SHP77 (cell line): ENCODE data around the gene KCNMB2.
"Not testable (repeated sequence)": the region's sequence is repeated elsewhere in the genome, so short reads cannot be mapped to it uniquely, and the experiment has no call there.

Experiments
- DNase-seq, 2 experiments: peaks; one replicate each; lab custom pipeline; 2025; lab: John Stamatoyannopoulos, UW

The KCNMB2 gene

DNA sequence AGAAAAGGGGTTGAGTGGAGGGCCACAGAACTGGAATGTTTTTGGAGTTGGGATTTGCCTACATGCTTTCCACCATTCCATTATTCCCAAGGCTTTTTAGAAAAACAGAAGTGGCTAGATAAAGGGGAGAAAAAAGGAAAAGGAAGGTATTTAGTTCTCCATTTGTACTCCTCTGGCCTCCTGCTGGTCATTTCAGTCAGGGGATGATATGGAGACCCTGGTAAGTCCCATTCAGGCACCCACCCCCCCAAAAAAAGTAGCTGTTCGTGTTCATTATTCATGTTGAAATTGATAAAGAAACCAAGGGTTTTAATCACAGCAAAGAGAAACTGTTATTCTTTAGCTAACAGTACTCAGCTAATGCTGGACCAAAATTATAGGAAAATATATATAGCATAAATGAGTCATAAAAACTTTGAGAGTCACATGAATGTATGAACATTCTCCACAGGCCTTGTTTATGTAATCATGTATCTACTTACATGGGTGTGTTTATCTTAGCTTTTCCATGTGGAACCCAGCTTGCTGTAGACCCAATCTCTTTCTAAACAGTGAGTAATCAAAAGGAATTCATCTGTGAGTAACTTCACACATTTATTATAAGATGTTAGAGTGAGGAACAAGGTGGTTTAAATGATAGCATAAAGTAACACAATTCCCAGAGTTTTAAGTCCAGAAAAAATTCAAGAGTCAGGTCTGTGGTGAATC, 167.2 kb downstream of the KCNMB2 start:
- DNase-seq = no peak

DNA sequence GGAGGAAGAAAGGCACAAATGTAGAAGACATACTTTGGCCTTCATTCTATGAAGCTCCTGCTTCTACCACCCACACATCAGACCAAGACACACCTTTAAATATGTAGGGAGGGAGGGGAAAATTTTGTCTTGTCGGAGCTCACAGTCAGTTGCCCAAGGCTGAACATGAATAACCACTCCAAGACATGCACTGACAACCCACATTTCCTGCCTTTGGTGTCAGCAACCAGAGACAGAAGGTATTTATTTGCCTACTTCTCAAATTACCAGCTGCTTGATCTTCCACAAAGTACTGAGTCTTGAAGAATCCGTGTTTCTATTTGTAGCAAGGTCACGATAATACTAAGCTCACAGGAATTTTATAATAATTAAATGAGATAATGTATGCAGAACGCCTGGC, 169.7 kb downstream of the KCNMB2 start:
- no peak for DNase-seq

DNA sequence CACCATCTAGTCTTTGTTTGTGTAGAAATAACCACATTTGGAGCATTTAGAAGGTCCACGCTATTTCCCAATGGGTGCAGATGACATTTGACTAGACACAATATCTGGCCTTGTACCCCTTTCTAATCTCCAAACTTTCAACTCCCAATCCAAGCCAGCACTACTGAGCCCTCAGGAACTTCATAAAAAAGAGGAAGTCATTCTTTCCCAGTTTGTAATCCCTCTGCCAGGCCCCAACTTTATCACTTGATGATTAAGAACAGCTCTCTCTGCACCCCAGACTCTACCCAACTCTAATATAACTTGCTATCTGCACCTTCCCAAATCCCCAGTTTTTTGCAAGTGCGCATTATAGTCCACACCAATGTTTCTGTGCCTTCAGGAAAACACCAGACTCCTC, 170.2 kb downstream of the KCNMB2 start:
- DNase-seq = no peak

DNA sequence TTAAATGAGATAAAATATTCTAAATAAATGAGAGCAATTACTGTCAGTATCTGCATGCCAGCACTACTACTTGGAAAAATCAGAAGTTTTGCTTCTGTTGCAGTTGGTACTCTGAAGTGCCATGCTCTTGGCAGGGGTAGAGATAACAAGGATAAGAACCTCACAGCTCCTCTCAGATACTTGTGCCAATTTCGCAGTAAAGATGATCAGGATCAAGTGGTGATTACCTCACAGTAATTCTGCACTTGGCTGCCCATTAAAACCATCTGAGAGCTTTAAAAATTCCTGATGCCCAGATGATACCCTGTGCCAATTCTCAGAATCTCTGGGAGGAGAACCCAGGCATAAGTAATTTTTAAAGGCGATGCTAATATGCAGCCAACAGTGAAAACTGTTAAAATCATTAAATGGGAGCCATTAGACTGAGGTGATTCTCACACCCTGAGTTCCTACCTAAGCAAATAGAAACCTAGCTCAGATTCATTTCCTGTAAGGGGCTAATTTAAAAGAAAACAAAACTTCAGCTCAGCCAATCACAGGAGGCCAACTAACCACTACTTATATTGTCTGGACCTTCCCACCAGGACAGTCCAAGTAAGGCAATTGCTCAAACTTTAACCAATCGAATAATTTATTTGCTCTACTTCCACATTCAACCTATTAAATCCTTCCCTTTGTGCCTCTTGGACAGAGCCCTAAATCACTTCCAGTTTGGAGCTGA, 171.2 kb downstream of the KCNMB2 start:
- DNase-seq = no peak

DNA sequence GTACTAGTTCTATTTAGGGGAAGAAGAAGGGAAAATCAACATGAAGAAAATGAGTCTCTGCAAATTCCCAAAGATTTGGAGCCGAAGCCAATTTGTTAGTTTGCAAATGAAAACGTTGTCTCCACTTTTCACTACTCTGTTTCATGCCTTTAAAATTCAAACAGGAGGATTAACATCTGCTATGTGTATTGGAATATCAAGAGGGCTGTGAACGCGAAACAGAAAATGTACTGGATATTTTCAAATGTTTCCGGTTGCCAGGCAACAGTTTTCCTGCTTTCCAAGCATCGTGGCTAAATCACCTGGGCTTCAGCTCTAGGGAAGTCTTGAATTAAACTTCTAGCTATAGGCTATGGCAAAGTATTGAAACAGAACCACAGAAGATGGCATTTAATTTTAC, 172.8 kb downstream of the KCNMB2 start:
- no peak for DNase-seq

DNA sequence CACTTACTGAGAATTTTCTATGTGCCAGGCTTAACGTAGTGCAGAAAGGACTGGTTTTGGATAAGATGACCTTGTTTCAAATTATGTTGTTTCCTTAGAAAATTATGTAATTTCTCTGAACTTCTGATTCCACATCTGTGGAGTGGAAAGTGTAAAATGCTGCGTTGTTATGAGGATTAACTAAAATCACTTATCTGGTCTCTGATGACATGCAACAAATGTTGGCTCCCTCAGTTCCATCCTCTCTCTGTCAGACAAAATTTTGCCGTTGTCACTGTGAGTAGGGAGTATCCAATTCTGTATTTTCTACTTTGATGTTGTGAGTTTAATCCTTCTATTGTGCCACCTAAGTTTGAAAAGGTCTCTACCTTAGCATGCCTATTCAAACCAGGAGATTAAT, 175.5 kb downstream of the KCNMB2 start:
- no peak for DNase-seq

DNA sequence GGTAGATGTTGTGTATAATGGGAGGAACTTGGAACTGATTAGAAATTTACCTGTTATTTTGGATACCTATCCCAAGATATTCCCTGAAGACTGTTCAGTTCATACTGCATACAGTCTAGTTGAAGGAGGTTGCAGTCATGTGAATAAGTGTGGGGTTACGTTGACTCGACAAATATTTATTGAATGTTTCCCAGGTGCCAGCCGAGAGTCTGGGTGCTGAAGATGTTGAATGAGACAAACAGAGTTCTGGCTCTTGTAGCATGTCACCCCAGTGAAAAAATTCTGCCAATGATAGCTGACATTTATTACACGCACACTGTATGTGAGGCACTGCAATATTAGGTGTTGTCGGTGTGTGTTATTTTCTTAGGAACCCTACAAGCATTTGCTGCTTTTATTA, 176.0 kb downstream of the KCNMB2 start:
- no peak for DNase-seq

DNA sequence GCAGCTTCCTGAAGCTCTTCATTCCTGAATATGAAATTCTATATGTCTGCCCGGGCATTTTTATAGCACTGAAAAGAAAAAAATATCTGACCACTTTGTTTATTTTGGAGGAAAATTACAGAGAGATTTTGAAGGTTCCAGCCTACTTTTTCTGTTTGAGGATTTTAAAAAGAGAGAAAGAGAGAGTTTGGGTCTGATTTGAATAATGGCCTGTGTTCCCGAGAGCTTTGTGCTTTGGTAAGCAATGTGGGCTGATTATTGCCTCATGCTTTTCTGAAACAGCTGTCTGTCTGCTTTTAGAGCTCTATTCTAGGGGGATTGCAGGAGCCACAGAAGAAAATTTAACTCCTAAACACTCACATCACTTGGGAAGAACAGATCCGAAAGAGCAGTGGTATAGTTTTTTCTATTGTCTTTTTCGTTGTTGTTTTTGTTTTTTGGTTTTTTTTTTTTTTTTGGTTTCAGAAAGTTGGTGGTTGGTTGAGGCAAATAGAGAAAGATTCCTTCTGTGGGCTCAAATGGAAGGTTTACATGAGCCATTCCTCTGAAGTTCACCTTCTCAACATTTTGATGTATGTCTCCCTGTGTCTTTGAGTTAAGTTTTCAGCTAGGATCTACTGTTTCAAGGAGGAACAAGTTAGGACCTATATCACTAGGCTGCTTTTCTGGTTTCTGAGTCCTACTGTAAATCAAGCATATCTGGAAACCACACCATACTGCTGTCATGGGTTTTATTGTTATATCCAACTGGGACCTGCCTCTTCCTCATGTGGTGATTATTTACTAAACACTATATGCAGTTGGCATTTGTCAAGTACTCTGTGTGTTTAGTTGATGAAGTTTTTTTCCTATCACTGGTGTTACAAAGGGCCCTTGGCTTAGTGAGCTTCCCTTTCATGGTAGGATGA, 178.9 kb downstream of the KCNMB2 start:
- DNase-seq = no peak

DNA sequence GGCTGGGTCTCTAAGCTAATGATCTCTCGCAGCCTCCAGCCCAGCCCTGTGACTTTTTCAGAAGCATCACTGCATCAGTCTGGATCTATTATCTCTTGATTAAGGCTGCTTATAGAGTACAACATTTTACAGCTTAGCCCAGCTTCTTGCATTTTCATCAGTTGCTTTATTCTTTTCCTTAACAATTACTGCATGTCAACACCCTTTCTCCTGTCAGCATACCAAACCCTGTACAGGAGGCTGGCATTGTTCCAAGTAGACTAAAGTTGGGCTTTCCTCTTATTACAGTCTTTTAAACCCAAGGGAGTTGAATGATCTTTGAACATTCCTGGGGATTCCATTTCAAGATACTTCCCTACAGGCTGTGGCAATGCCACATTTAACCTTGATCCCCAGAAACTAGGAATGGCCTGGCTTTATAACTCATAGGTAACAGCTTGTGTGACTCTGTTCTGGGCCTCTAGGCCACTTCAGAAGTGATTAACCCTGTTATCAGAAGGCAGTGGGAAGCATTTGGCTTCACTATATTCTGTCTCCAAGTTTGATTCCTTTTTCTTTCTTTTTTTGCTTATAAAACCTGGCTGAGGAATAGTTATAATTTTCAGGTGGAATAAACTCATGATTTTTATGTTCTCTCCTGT, 182.9 kb downstream of the KCNMB2 start:
- DNase-seq = no peak

DNA sequence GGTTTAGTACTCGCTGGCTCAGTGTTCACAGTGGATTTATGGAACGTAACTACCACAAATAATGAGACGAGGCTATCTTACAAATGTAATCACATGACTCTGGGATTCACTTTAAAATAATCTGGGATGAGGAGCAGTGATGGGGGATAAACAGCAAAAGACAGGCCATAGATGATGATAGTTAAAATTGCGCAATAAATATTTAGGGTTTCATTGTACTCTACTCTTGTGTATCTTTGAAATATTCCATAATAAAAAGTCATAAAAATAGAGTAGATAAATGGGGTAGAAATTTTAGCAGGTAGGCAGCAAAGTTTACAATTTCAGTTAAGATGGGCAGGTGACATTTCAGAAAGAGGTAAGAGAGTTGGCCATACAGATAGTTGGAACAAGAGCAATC, 196.6 kb downstream of the KCNMB2 start:
- DNase-seq = no peak

DNA sequence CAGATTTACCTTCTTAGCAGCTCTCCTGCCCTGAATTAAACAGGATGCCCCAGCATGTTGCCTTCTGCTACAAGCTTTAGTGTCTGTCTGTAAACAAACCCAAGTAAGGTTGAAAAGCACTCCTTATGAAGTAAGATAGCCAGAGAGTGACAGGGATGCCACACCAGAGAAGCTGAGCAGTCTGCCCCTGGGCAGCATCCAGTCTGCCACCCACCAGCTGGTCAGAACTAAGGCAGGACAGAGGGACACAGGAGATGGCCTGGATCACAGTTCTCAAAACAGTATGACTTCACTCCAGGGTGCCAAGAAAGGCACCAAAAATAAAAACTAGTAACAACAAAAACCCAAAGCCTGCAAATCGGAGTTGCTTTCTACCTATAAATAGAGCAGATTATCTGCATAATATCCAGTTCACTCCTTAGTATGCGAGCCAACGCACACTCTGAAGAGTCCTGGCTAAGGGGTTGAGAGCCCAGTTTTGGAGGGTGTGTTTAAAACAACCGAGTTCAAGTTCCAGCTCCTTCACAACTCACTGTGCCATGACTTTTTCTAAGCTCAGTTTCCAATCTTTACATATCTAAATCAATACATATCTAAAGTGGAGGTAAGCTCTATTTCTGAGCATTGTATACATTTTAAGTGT, 198.9 kb downstream of the KCNMB2 start:
- DNase-seq = no peak

DNA sequence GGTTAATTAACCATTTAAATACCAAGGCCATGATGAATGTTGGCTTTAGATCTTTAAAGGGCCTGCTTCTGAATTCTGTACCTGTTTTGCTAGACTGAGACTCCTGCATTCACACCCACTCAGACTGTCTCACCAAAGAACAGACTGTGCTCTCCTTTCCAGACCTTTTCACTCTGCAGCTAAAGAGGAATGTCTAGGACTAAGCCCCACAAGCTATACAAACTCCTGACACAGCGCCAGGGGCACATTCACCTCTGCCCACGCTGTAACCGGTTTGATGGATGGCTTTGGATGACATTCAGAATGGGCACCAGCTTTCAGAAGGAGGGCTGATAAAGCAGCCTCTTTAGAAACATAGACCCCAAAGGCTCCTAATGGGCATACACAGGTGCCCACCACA, 200.1 kb downstream of the KCNMB2 start:
- no peak for DNase-seq

DNA sequence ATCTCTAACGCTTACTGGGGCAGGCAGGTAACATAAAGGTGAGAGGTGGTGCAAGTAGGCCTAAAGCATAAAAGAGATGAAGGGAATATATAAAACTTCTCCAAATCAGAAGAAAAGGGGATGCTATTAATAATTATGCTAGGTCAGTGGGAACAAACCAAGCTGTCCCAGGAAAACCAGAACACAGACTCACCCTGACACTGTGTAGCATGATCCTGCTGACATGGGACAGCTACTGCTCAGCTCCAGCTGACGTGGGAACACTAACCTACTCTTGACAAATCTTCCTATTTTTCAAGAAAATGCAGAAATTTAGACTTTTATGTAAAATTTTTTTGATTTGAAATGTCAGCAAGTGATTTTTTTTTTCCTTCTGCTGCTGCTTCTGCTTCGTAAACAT, 203.5 kb downstream of the KCNMB2 start:
- DNase-seq = no peak

DNA sequence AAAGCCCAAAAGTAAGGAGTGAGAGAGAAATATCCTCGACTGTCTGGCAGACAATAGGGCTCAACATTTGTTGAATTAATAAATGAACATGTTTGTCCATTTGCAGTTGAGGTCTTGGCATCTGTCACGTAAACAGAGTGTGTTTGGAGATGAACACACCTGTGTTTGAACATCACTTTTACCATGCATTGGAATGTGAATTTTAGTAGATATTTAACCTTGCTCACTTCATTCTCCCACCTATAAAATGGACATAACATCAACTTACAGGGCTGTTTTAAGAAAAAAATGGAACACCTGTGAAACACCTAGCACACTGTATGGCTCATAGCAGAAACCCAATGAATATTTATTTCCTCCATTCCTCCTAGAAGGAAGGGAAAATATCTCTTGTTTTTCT, 204.8 kb downstream of the KCNMB2 start:
- DNase-seq = no peak

DNA sequence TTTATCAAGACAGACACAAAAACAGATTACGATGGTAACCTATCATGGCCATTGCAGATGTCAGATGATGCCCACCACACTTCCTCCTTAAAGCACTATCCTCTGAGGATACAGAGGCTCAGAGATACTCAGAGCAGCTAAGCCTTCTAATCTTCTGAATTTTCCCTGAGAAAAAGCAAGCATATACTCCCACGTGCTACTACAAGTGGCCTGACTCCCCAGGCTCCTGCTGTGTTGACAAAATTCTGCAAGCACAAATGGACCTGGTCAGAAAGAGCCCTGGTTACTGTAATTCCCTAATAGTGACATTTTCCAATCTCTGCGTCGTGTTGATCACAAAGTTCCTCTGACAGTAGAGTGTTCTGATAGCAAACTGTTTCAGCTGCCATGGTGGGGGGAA, 207.1 kb downstream of the KCNMB2 start:
- DNase-seq = no peak

DNA sequence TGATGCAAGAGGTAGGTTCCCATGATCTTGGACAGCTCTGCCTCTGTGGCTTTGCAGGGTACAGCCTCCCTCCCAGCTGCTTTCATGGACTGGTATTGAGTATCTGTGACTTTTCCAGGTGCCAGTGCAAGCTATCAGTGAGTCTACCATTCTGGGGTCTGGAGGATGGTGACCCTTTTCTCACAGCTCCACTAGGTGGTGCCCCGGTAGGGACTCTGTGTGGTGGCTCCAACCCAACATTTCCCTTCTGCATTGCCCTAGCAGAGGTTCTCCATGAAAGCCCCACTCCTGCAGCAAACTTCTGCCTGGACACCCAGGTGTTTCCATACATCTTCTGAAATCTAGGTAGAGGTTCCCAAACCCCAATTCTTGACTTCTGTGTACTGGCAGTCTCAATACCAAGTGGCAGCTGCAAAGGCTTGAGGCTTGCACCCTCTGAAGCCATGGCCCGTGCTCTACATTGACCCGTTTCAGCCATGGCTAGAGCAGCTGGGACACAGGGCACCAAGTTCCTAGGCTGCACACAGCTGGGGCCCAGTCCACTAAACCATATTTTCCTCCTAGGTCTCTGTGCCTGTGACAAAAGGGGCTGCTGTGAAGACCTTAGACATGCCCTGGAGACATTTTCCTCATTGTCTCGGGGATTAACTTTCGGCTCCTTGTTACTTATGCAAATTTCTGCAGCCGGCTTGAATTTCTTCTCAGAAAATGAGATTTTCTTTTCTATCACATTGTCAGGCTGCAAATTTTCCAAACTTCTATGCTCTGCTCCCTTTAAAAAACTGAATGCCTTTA, 209.8 kb downstream of the KCNMB2 start:
- not testable (repeated sequence) for DNase-seq

DNA sequence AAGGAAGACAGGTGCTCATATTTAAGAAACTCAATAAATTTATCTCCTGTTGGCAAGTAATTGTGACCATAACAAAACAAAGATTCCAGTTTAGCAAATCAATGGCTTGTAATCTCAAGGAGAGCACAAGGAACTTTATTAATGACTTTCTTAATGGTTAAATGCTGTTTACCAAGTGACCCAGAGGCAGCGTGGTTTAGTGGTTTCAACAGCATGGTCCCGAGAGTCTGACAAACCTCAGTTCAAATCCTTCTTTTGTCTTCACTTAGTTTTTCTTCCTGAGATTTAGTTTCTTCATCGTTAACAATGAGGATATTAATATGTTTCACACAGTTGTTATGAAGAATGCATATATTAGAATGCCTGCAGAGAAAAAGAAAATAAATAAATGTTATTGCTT, 212.6 kb downstream of the KCNMB2 start:
- no peak for DNase-seq

DNA sequence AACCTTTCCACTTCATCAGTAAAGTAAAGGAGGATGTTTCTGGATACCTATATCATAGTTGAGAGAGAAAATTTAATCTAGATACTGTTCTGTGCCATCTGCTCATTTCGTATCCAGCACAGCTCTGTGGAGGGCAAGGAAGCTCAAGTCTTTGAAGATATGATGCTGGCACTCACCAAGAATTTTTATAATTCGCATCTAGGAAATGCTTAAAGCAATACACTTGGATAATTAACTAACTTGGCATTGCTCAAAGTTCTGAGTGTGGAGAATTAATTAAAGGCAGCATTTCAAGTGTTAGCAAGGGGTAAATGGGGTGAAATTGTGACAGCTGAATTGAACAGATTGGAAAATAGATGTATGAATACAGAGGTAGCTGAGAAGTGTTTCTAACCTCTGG, 213.2 kb downstream of the KCNMB2 start:
- DNase-seq = no peak

DNA sequence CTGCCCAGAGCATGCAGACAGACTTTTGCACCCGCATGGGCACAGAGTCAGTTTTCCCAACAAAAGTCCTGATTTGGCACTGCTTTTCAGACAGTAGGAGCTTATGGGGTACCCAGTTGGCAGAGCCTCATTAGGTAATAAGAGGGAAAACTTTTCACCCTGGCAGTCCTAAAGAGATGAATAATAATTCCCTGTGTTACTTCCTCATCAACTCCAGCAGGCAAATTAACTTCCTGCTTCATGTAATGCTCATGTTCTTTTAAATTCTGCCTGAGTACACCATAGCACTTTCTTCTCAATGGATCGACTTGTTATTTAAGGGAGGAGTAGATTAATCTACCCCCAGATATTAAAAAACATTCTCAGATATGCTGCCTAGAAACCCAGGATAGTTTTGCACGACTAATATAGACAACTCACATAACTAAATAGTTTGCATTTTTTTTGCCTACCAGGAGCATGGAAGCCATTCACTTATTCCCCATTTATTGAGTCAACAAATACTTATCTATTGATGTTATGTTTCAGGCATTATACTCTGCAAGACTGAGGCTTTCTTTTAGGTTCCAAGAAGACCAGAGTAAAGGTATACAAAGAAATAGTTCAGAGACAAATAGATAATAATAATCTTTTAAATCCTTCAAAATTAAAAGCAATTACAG, 214.5 kb downstream of the KCNMB2 start:
- DNase-seq = no peak

DNA sequence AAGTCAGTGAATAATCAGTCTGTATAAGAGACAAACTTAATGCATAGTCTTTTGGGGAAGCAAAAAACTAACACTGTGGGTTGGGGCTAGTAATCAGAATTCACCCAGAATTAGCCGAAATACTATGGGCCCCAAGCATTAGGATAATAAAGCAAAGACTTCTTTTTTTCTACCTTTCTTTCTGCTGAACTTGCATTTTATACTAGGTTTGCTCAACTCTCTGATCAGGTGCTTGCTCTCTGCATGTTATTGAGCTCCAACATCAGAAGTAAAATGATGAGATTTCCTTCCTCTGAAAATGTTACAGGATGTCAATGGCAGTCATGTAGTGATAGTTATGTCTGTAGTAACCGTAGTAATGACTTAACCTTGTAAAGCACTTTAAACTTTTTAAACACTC, 216.6 kb downstream of the KCNMB2 start:
- DNase-seq = no peak
